Esophagus muscularis mucosa (tissue), 4 donors: Measurements from ENCODE around the gene C17orf50.

Source experiments
- CTCF ChIP-seq, 3 experiments: fragments of 200-600 bp in 2 of 3; fragments of 450-650 bp in 1 of 3; sonication (generic) in 2 of 3; IDR thresholded peaks; one replicate each; pipeline ENCODE4 v1.5.1; 2017 to 2019; ENCODE audit warnings: antibody characterized with exemption in 3 of 3, mild to moderate bottlenecking in 2 of 3, moderate library complexity in 1 of 3
- EP300 ChIP-seq: sonication (generic); formaldehyde crosslinking; IDR thresholded peaks from one replicate; pipeline ENCODE4 v1.6.1; 2017; ENCODE audit warnings: antibody characterized with exemption
- POLR2A ChIP-seq: fragments of 450-650 bp; IDR thresholded peaks from one replicate; pipeline ENCODE4 v1.6.1; 2017; ENCODE audit warnings: antibody characterized with exemption, moderate library complexity, mild to moderate bottlenecking, low read depth
- POLR2AphosphoS5 ChIP-seq, 2 donors: sonication (generic); formaldehyde crosslinking; IDR thresholded peaks; one replicate each; pipeline ENCODE4 v1.6.1; 2017; ENCODE audit warnings: antibody characterized with exemption in 2 of 2

GRCh38 chr17:35742896-35743477 is 17.7 kb upstream of the C17orf50 start:
- no peak for TF ChIP-seq CTCF (IDR thresholded peaks at IDR 0.05)
- no peak for TF ChIP-seq POLR2A
- TF ChIP-seq POLR2AphosphoS5 (IDR thresholded peaks at IDR 0.05), result no peak
- TF ChIP-seq EP300, result no peak
